ENCODE results near the gene ATG7.
A peak's percentile ranks its signal among the peaks of the same experiment; 100 is the strongest.

The ATG7 gene

GRCh38 chr3:11288786-11289637 is 16.8 kb downstream of the ATG7 start:
- DNase-seq (ENCODE audit: extremely low spot score) = peak; percentile 44
- ChIA-PET CTCF (interaction anchor here (0.8 to 6.8 kb wide), 8 partner anchors 8 to 51 kb away, joined by 3 to 39 read pairs (median 6); partner anchors contain the start of gene ATG7), POLR2A (interaction anchor here (2.4 kb wide), 1 partner anchor 17 kb away, joined by 8 read pairs; the partner anchor contains the start of gene ATG7)
- no peak for TF ChIP-seq CTCF (IDR thresholded peaks at IDR 0.05; ENCODE audit: control extremely low read depth, extremely low read depth, low read depth, missing control alignments)

DNA sequence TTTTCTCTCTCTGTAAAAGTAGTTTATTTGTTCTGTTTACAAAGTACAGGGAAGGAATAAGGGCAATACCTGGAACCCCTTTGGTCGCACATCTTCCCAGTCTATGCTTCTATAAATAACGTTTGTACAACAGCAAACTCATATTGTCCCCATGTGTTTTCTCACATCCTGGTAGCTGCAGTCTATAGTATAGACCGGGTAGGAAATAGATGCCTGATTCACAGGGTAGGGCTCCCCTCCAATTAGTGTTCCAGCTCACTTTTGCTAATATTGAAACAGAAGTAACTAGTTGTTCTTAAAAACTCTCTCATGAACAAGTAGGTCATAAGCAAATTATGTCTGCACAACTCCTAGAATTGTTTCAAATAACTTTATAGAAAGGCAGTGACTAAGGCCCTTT is 17.7 kb downstream of the ATG7 start:
- no peak for DNase-seq (ENCODE audit: extremely low spot score)
- ChIA-PET POLR2A (no interaction called here), CTCF (interaction anchor here (0.8 to 6.8 kb wide), 5 partner anchors 9 to 45 kb away, joined by 3 to 39 read pairs (median 3); partner anchors contain the start of gene ATG7)
- TF ChIP-seq CTCF (IDR thresholded peaks at IDR 0.05; ENCODE audit: control extremely low read depth, extremely low read depth, low read depth, missing control alignments) = no peak

GRCh38 chr3:11290743-11291680 is 18.8 kb downstream of the ATG7 start:
- CTCF ChIA-PET = interaction anchor here (0.7 to 6.8 kb wide), 6 partner anchors 8 to 44 kb away, joined by 3 to 39 read pairs (median 4); partner anchors contain the start of gene ATG7

DNA sequence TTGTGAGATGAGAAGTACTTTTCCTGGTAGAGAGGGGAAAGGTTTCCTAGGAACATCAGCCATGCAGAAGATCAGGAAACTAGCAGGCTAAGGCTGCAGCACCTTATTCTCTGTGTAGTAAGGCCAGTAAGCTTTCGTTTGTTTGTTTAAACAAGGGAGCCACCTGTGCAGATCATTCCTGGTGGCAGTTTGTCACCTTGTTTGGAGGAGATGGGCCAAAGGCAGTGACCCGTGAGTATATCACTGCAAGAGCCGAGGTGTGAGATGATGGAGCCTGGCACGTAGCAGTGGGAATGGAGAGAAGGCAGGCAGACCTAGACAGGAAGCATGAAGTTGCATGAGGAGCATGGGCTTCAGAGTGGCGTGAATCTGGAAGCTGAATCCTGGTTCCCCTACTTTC is 19.6 kb downstream of the ATG7 start:
- no peak for DNase-seq (ENCODE audit: extremely low spot score)
- CTCF ChIA-PET = interaction anchor here (1.2 to 6.8 kb wide), 3 partner anchors 9 to 43 kb away, joined by 4 to 39 read pairs (median 6); partner anchors contain the start of gene ATG7
- TF ChIP-seq CTCF (IDR thresholded peaks at IDR 0.05; ENCODE audit: control extremely low read depth, extremely low read depth, low read depth, missing control alignments) = no peak
- POLR2A ChIA-PET = no interaction called here

More at GRCh38 chr3:11290743-11291680, 18.8 kb downstream of the ATG7 start:
- POLR2A ChIA-PET = no interaction called here
- TF ChIP-seq CTCF (IDR thresholded peaks at IDR 0.05; ENCODE audit: control extremely low read depth, extremely low read depth, low read depth, missing control alignments) = no peak
- DNase-seq (ENCODE audit: extremely low spot score) = no peak

DNA sequence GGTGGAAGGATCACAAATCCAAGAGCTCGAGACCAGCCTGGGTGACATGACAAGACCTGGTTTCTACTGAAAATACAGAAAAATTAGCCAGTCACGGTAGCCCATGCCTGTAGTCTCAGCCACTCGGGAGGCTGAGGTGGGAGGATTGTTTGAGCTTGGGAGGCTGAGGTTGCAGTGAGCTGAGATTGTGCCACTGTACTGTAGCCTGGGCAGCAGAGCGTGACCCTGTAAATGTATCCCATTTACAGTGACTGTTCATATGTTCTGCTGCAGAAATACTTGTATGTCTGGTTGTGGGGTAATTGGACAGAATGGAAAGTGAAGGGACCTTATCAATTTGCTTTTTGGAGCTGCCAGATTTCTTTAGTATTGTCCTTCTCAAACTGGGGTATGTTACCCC is 24.9 kb downstream of the ATG7 start:
- no peak for DNase-seq (ENCODE audit: extremely low spot score)
- CTCF ChIA-PET = interaction anchor here (0.7 to 3.2 kb wide), 5 partner anchors 9 to 25 kb away, joined by 3 to 15 read pairs (median 4); partner anchors contain the start of gene ATG7
- POLR2A ChIA-PET = interaction anchor here (0.8 kb wide), 1 partner anchor 15 kb away, joined by 4 read pairs; no protein-coding TSS in a partner anchor
- no peak for TF ChIP-seq CTCF (IDR thresholded peaks at IDR 0.05; ENCODE audit: control extremely low read depth, extremely low read depth, low read depth, missing control alignments)

- peak; percentile 65 for DNase-seq (ENCODE audit: extremely low spot score)
- ChIA-PET CTCF (interaction anchor here (0.9 to 1.7 kb wide), 5 partner anchors 10 to 65 kb away, joined by 3 to 5 read pairs (median 4); no protein-coding TSS in a partner anchor), POLR2A (no interaction called here)
- no peak for TF ChIP-seq CTCF (IDR thresholded peaks at IDR 0.05; ENCODE audit: control extremely low read depth, extremely low read depth, low read depth, missing control alignments)
These were observed 28.8 kb downstream of the ATG7 start for GRCh38 chr3:11300970-11301369.

Data from GM10248 (cell line).